HT-29 (cell line): Measurements from ENCODE around the gene GADD45A. TPM values are rescaled to one million over a fixed set of nuclear protein-coding genes. Genes with fewer than 3 reads are reported as not detected.

Source experiments
- DNase-seq: peaks from one replicate; pipeline ENCODE4 v3.0.0-alpha.2; 2015; ENCODE audit warnings: low spot score
- total RNA-seq: library from RNA; depleted of rRNA; stranded (reverse); fragments of >200 nt; shearing (Covaris generic); gene quantifications from 2 replicates; pipeline ENCODE4 v1.2.3, GENCODE V29; 2014

Gene GADD45A
- total RNA-seq, 1 experiment from 2014 or later: 129 TPM

- no peak for DNase-seq
Observed at GRCh38 chr1:67688526-67689219, 3.7 kb downstream of the GADD45A start.

- DNase-seq: no peak
Observed at GRCh38 chr1:67689267-67690017, 4.4 kb downstream of the GADD45A start.

- no peak for DNase-seq
Observed at GRCh38 chr1:67690018-67690363, 5.0 kb downstream of the GADD45A start.

- no peak for DNase-seq
Observed at GRCh38 chr1:67690411-67690810, 5.4 kb downstream of the GADD45A start.

- DNase-seq: no peak
Observed at GRCh38 chr1:67691712-67692111, 6.7 kb downstream of the GADD45A start.

- DNase-seq: no peak
Observed at GRCh38 chr1:67695963-67696362, 11.0 kb downstream of the GADD45A start.

GRCh38 chr1:67696708-67697107 is 11.7 kb downstream of the GADD45A start:
- no peak for DNase-seq

- DNase-seq: no peak
Observed at GRCh38 chr1:67700220-67700619, 15.2 kb downstream of the GADD45A start.

GRCh38 chr1:67700692-67701410 is 15.8 kb downstream of the GADD45A start:
- no peak for DNase-seq

- no peak for DNase-seq
Observed at GRCh38 chr1:67701876-67702275, 16.9 kb downstream of the GADD45A start.

GRCh38 chr1:67704351-67704750 is 19.4 kb downstream of the GADD45A start:
- DNase-seq: no peak

- no peak for DNase-seq
Observed at GRCh38 chr1:67705735-67706453, 20.9 kb downstream of the GADD45A start.

- DNase-seq: peak; percentile 69
Observed at GRCh38 chr1:67708606-67709005, 23.6 kb downstream of the GADD45A start.

- no peak for DNase-seq
Observed at GRCh38 chr1:67710417-67710816, 25.4 kb downstream of the GADD45A start.

- DNase-seq: no peak
Observed at GRCh38 chr1:67711158-67711854, 26.3 kb downstream of the GADD45A start.

- no peak for DNase-seq
Observed at GRCh38 chr1:67711855-67712212, 26.8 kb downstream of the GADD45A start.

- DNase-seq: peak; percentile 92
Observed at GRCh38 chr1:67713057-67713846, 28.3 kb downstream of the GADD45A start.

GRCh38 chr1:67715819-67716218 is 30.8 kb downstream of the GADD45A start:
- DNase-seq: no peak

- peak; percentile 69 for DNase-seq
Observed at GRCh38 chr1:67716800-67717199, 31.8 kb downstream of the GADD45A start.

GRCh38 chr1:67717876-67718275 is 32.9 kb downstream of the GADD45A start:
- DNase-seq: peak; percentile 40
